ENCODE measurements around the gene HNF4A. TPM values are rescaled to one million over a fixed set of nuclear protein-coding genes. Genes with fewer than 3 reads are reported as not detected.

HNF4A gene
- total and polyA plus RNA-seq, 2 of the 13 experiments (the other 11 are each of a cell fraction or from before 2014, with no cell fraction given) = 80.9 to 169 TPM

DNA sequence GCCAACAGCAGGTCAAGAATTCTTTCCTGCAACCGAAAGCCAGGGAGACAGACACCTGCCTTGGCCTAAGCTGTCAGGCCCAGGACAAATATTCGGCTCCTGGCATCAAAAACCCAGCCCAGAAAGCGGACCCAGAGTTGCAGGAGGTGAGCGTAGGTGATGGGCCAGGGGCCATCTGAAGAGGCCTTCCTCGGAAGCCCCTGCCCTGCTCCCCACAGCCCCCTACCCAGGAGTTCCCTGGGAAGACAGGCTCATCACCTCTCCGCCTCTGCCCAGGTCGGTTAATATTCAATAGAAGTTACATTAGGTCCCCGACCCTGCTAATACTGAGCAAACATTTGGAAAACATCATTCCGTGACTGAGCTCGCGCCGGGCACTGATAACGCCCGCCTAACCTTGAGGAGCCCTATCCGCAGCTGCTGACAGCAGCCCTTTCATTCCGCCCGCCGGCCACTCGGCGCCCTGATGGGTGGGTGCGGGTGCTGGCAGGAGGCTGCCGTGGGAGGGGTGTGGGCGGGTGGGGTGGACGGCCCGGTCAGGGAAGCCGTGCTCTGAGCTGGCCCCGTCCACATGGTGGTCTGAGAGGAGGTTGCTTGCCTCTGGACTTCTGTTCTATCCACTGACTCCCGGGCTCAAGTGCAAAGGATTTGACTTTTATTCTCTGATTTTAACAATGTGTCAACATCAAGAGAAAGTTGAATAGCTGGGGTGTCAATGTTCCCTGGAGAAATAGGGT is 55.7 kb downstream of the HNF4A start (continued):
- peak; percentile 99 for TF ChIP-seq ZFP82 (CRISPR knock-in tag; IDR thresholded peaks at IDR 0.05; ENCODE audit: borderline replicate concordance)
- no peak for TF ChIP-seq NFATC3 (CRISPR knock-in tag; IDR thresholded peaks at IDR 0.05)
- TF ChIP-seq KDM5B (CRISPR knock-in tag; IDR thresholded peaks at IDR 0.05; ENCODE audit: borderline replicate concordance) = peak; percentile 36; the same call in 1 of the 2 replicates
- TF ChIP-seq, protein P1, sequence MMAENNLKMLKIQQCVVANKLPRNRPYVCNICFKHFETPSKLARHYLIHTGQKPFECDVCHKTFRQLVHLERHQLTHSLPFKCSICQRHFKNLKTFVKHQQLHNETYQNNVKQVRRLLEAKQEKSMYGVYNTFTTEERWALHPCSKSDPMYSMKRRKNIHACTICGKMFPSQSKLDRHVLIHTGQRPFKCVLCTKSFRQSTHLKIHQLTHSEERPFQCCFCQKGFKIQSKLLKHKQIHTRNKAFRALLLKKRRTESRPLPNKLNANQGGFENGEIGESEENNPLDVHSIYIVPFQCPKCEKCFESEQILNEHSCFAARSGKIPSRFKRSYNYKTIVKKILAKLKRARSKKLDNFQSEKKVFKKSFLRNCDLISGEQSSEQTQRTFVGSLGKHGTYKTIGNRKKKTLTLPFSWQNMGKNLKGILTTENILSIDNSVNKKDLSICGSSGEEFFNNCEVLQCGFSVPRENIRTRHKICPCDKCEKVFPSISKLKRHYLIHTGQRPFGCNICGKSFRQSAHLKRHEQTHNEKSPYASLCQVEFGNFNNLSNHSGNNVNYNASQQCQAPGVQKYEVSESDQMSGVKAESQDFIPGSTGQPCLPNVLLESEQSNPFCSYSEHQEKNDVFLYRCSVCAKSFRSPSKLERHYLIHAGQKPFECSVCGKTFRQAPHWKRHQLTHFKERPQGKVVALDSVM (CRISPR knock-in tag; IDR thresholded peaks at IDR 0.05) = no peak
- TF ChIP-seq, protein P2, sequence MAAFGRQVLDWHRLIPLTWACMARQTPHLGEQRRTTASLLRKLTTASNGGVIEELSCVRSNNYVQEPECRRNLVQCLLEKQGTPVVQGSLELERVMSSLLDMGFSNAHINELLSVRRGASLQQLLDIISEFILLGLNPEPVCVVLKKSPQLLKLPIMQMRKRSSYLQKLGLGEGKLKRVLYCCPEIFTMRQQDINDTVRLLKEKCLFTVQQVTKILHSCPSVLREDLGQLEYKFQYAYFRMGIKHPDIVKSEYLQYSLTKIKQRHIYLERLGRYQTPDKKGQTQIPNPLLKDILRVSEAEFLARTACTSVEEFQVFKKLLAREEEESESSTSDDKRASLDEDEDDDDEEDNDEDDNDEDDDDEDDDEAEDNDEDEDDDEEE (CRISPR knock-in tag; IDR thresholded peaks at IDR 0.05) = no peak; the same call in 1 of the 2 replicates
- TF ChIP-seq RBM39 (IDR thresholded peaks at IDR 0.05; ENCODE audit: low read depth, low read length, poor library complexity, severe bottlenecking) = peak; percentile 43
- TF ChIP-seq NFRKB (IDR thresholded peaks at IDR 0.05) = no peak
- TF ChIP-seq ZNF883 (CRISPR knock-in tag; IDR thresholded peaks at IDR 0.05; ENCODE audit: not compliant biosample characterization) = no peak
- TF ChIP-seq ZNF598 (CRISPR knock-in tag; IDR thresholded peaks at IDR 0.05; ENCODE audit: borderline replicate concordance) = no peak
- TF ChIP-seq RFXAP (CRISPR knock-in tag; IDR thresholded peaks at IDR 0.05; ENCODE audit: borderline replicate concordance) = peak; percentile 92; the same call in 1 of the 2 replicates
- TF ChIP-seq, protein P3, sequence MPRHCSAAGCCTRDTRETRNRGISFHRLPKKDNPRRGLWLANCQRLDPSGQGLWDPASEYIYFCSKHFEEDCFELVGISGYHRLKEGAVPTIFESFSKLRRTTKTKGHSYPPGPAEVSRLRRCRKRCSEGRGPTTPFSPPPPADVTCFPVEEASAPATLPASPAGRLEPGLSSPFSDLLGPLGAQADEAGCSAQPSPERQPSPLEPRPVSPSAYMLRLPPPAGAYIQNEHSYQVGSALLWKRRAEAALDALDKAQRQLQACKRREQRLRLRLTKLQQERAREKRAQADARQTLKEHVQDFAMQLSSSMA (CRISPR knock-in tag; IDR thresholded peaks at IDR 0.05) = no peak
- TF ChIP-seq MBNL3 (CRISPR knock-in tag; conservative IDR thresholded peaks at IDR 0.05) = no peak
- no peak for TF ChIP-seq ZNF569 (CRISPR knock-in tag; IDR thresholded peaks at IDR 0.05; ENCODE audit: borderline replicate concordance)
- peak; percentile 89; the same call in 1 of the 2 replicates for TF ChIP-seq FOXK1 (CRISPR knock-in tag; IDR thresholded peaks at IDR 0.05; ENCODE audit: borderline replicate concordance, low read depth)
- TF ChIP-seq FOXA3 (CRISPR knock-in tag; IDR thresholded peaks at IDR 0.05) = peak; percentile 97
- peak; percentile 88; the same call in 1 of the 2 replicates for TF ChIP-seq MAZ (IDR thresholded peaks at IDR 0.05; ENCODE audit: borderline replicate concordance, low read depth, low read length)
- peak; percentile 79 for TF ChIP-seq MAZ (CRISPR knock-in tag; IDR thresholded peaks at IDR 0.05; ENCODE audit: low read depth)
- TF ChIP-seq KDM4B (CRISPR knock-in tag; IDR thresholded peaks at IDR 0.05) = peak; percentile 96; the same call in 1 of the 2 replicates
- TF ChIP-seq, protein P4, sequence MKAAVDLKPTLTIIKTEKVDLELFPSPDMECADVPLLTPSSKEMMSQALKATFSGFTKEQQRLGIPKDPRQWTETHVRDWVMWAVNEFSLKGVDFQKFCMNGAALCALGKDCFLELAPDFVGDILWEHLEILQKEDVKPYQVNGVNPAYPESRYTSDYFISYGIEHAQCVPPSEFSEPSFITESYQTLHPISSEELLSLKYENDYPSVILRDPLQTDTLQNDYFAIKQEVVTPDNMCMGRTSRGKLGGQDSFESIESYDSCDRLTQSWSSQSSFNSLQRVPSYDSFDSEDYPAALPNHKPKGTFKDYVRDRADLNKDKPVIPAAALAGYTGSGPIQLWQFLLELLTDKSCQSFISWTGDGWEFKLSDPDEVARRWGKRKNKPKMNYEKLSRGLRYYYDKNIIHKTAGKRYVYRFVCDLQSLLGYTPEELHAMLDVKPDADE (CRISPR knock-in tag; IDR thresholded peaks at IDR 0.05) = no peak
- no peak for TF ChIP-seq ZNF138 (CRISPR knock-in tag; IDR thresholded peaks at IDR 0.05; ENCODE audit: low read depth)
- TF ChIP-seq TCF7 (IDR thresholded peaks at IDR 0.05; ENCODE audit: low read depth) = peak; percentile 94
- TF ChIP-seq RELA (CRISPR knock-in tag; IDR thresholded peaks at IDR 0.05) = no peak
- no peak for TF ChIP-seq ATM (IDR thresholded peaks at IDR 0.05; ENCODE audit: borderline replicate concordance)
- no peak for TF ChIP-seq ZNF530 (CRISPR knock-in tag; IDR thresholded peaks at IDR 0.05; ENCODE audit: low read depth)
